ENCODE results near the gene RNF26. TPM values are rescaled to one million over a fixed set of nuclear protein-coding genes. Genes with fewer than 3 reads are reported as not detected.

The RNF26 gene
- total RNA-seq, 1 experiment from 2014 or later = 90.6 TPM

- H3K36me3 Mint-ChIP-seq = peaks cover 2% of the 10 kb centered on the region; the same call in 1 of the 2 replicates
- POLR2A ChIA-PET = interaction anchor here (0.6 to 0.8 kb wide), 2 partner anchors 9 to 238 kb away, joined by 3 read pairs; no protein-coding TSS in a partner anchor
- H3K4me3 Mint-ChIP-seq = no peak overlapping the region
These were observed 33.4 kb downstream of the RNF26 start for GRCh38 chr11:119367661-119368120.

More at GRCh38 chr11:119367661-119368120, 33.4 kb downstream of the RNF26 start:
- Mint-ChIP-seq H3K9me3 (no peaks in the 10 kb centered on the region), H3K27ac (no peak overlapping the region), H3K27me3 (ENCODE audit: low read depth) (peaks cover 36% of the 10 kb centered on the region), H3K4me1 (peaks cover 41% of the 10 kb centered on the region)
- TF ChIP-seq ZNF317 (CRISPR knock-in tag; IDR thresholded peaks at IDR 0.05; ENCODE audit: borderline replicate concordance, low read depth) (no peak), JUN (CRISPR knock-in tag; IDR thresholded peaks at IDR 0.05) (no peak), PREB (CRISPR knock-in tag; IDR thresholded peaks at IDR 0.05; ENCODE audit: borderline replicate concordance) (no peak), ZNF532 (CRISPR knock-in tag; IDR thresholded peaks at IDR 0.05; ENCODE audit: borderline replicate concordance) (no peak), E2F5 (CRISPR knock-in tag; IDR thresholded peaks at IDR 0.05) (no peak), ZNF396 (CRISPR knock-in tag; IDR thresholded peaks at IDR 0.05; ENCODE audit: borderline replicate concordance) (no peak), ZNF512 (CRISPR knock-in tag; IDR thresholded peaks at IDR 0.05; ENCODE audit: borderline replicate concordance) (no peak), CREM (CRISPR knock-in tag; IDR thresholded peaks at IDR 0.05) (no peak)
- DNase-seq (ENCODE audit: low spot score) = no peak
- CTCF ChIA-PET = interaction anchor here (0.6 to 11.0 kb wide), 7 partner anchors 8 to 456 kb away, joined by 3 to 190 read pairs (median 6); partner anchors contain the start of genes C1QTNF5 and USP2
- no peak for ATAC-seq
